ENCODE results near the gene MEN1. TPM values are rescaled to one million over a fixed set of nuclear protein-coding genes. Genes with fewer than 3 reads are reported as not detected.

Gene MEN1
- total RNA-seq, 6 donors from 2014 or later: 15.4 to 47.1 (median 24.4) TPM

- no peak for DNase-seq
- H3K4me1 ChIP-seq: peaks cover 90 to 98% (median 92%) of the 10 kb centered on the region in 4 donors
- ATAC-seq (ENCODE audit: low FRiP score in 2 of 2): no peak
- peaks cover 4 to 53% (median 23%) of the 10 kb centered on the region in 4 donors for H3K36me3 ChIP-seq
- no peaks in the 10 kb centered on the region for H3K27me3 ChIP-seq
- 82 to 97% methylated on average over 4 to 6 of the region's 6 CpGs for WGBS, 2 donors
- H3K27ac ChIP-seq: peak overlapping the region; percentile 82 to 95 (median 88)
- H3K4me3 ChIP-seq: no peak overlapping the region
- no peaks in the 10 kb centered on the region for H3K9me3 ChIP-seq
- no peak for TF ChIP-seq POLR2AphosphoS5 (IDR thresholded peaks at IDR 0.05)
- TF ChIP-seq, protein P1, sequence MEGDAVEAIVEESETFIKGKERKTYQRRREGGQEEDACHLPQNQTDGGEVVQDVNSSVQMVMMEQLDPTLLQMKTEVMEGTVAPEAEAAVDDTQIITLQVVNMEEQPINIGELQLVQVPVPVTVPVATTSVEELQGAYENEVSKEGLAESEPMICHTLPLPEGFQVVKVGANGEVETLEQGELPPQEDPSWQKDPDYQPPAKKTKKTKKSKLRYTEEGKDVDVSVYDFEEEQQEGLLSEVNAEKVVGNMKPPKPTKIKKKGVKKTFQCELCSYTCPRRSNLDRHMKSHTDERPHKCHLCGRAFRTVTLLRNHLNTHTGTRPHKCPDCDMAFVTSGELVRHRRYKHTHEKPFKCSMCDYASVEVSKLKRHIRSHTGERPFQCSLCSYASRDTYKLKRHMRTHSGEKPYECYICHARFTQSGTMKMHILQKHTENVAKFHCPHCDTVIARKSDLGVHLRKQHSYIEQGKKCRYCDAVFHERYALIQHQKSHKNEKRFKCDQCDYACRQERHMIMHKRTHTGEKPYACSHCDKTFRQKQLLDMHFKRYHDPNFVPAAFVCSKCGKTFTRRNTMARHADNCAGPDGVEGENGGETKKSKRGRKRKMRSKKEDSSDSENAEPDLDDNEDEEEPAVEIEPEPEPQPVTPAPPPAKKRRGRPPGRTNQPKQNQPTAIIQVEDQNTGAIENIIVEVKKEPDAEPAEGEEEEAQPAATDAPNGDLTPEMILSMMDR (IDR thresholded peaks at IDR 0.05): no peak
- no peak for TF ChIP-seq EP300 (IDR thresholded peaks at IDR 0.05)
- no peak for TF ChIP-seq POLR2A (IDR thresholded peaks at IDR 0.05)
These were observed 47.1 kb upstream of the MEN1 start for GRCh38 chr11:64857485-64857884.

DNA sequence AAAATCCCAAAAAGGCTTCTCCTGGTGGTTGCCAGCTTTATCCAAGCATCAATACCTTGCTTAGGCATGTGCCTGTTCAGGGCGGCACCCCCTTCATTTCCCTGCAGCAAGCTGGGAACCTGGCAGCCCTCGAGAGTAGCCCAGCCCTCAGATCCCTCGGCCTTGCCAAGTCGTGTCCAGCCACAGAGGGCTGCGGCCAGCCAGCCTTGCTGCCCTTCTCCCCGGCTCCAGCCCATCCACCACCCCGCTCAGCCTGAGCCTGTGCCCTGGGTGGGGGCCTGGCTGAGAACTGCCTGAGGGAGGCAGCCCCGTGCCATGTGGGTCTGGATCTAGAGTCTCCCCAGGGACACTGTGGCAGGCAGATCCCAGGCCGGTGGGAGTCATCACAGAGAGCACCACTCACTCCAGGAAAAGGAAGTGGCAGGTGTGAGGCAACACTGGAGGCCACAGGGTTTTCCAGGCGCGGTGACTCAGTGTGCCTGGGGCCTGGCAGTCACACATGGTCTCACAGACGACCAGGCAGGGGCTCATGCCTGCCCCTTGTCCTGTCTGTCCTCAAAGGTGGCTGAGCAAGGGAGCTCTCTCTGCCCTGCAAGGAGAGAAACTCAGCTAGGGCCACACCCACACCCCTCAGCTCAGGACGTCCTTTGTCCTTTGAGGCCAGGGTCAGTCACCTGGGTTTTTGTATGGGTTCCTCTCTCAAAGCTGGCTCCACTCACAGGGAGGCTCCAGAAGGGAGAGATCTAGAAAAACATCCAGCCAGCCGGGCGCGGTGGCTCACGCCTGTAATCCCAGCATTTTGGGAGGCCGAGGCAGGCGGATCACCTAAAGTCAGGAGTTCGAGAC, 46.3 kb upstream of the MEN1 start:
- DNase-seq (peak in 1 of 2 donors; percentile 96), ATAC-seq (ENCODE audit: low FRiP score in 2 of 2) (peak; percentile 63 to 67)
- no peak overlapping the region for H3K4me3 ChIP-seq
- H3K9me3 ChIP-seq: no peaks in the 10 kb centered on the region
- H3K36me3 ChIP-seq: peaks cover 4 to 57% (median 23%) of the 10 kb centered on the region in 4 donors
- 55 to 63% methylated on average over 16 to 20 of the region's 20 CpGs for WGBS, 2 donors
- H3K27me3 ChIP-seq: no peaks in the 10 kb centered on the region
- TF ChIP-seq EP300 (IDR thresholded peaks at IDR 0.05) (peak in 1 of 4 donors; percentile 79), POLR2AphosphoS5 (IDR thresholded peaks at IDR 0.05) (peak; percentile 91 to 94), POLR2A (IDR thresholded peaks at IDR 0.05) (peak in 1 of 4 donors; percentile 14)
- TF ChIP-seq, protein P1 (IDR thresholded peaks at IDR 0.05): no peak
- peak overlapping the region; percentile 82 to 95 (median 88) for H3K27ac ChIP-seq
- H3K4me1 ChIP-seq: peaks cover 90 to 98% (median 92%) of the 10 kb centered on the region in 4 donors

DNA sequence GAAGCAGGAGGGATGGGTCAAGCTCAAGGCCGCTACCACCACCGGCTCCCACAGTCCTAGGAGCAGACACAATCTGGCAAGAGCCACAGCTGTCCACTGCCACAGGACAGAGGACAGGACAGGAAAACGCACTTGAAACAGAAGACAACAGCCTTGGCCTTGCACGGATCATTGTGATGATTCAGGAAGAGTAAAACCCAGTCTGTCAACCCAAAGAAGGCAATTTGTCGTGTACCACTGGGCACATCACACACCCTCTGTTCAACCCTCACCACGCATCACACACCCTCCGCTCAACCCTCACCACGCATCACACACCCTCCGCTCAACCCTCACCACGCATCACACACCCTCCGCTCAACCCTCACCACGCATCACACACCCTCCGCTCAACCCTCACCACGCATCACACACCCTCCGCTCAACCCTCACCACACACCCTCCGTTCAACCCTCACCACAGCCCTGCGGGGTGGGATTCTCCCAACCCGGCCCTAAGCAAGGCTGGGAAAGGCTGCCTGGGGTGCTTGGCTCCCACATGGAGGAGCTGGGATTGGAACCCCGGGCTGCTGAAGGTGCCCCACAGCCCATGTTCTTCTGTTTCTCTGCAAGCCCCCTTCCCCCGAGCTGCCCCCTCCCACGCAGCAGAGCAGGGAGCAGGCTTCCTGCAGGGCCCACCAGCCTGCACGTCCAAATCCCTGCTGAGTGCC, 45.4 kb upstream of the MEN1 start:
- peak overlapping the region; percentile 82 to 95 (median 88) for H3K27ac ChIP-seq
- no peaks in the 10 kb centered on the region for H3K27me3 ChIP-seq
- TF ChIP-seq, protein P1 (IDR thresholded peaks at IDR 0.05): no peak
- TF ChIP-seq POLR2A (IDR thresholded peaks at IDR 0.05) (no peak), EP300 (IDR thresholded peaks at IDR 0.05) (no peak)
- peak overlapping the region in 1 of 4 donors; percentile 6 for H3K4me3 ChIP-seq
- WGBS, 2 donors: 77 to 82% methylated on average over 13 to 20 of the region's 22 CpGs
- H3K9me3 ChIP-seq: no peaks in the 10 kb centered on the region
- DNase-seq: no peak
- peaks cover 92 to 98% (median 93%) of the 10 kb centered on the region in 4 donors for H3K4me1 ChIP-seq
- H3K36me3 ChIP-seq: peaks cover 4 to 58% (median 23%) of the 10 kb centered on the region in 4 donors
- no peak for ATAC-seq (ENCODE audit: low FRiP score in 2 of 2)

GRCh38 chr11:64854534-64855502, 44.5 kb upstream of the MEN1 start:
- peak overlapping the region in 1 of 4 donors; percentile 6 for H3K4me3 ChIP-seq
- H3K36me3 ChIP-seq: peaks cover 4 to 54% (median 22%) of the 10 kb centered on the region in 4 donors
- H3K27ac ChIP-seq: peak overlapping the region; percentile 82 to 95 (median 88)
- H3K27me3 ChIP-seq: no peaks in the 10 kb centered on the region
- peaks cover 90 to 98% (median 94%) of the 10 kb centered on the region in 4 donors for H3K4me1 ChIP-seq
- ATAC-seq (ENCODE audit: low FRiP score in 2 of 2) (peak; percentile 92), DNase-seq (peak in 1 of 2 donors; percentile 93)
- WGBS, 2 donors: 76 to 84% methylated on average over 23 to 38 of the region's 45 CpGs
- no peaks in the 10 kb centered on the region for H3K9me3 ChIP-seq
- TF ChIP-seq POLR2AphosphoS5 (IDR thresholded peaks at IDR 0.05) (peak; percentile 97 to 98), POLR2A (IDR thresholded peaks at IDR 0.05) (peak in 1 of 4 donors; percentile 14), EP300 (IDR thresholded peaks at IDR 0.05) (peak in 2 of 4 donors; percentile 94 to 99)
- TF ChIP-seq, protein P1 (IDR thresholded peaks at IDR 0.05): peak in 1 of 6 experiments; percentile 17

Measured in upper lobe of left lung (tissue), 6 donors.